HepG2 (cell line): Measurements from ENCODE around the gene HSDL1. TPM values are rescaled to one million over a fixed set of nuclear protein-coding genes. Genes with fewer than 3 reads are reported as not detected.
A peak's percentile ranks its signal among the peaks of the same experiment; 100 is the strongest.

ENCODE experiments used
- DNMT1 ChIP-seq: sonication (generic); formaldehyde crosslinking; IDR thresholded peaks from 2 replicates; pipeline ENCODE4 v1.5.1; 2020; ENCODE audit warnings: mild to moderate bottlenecking, missing genetic modification reagents
- HMG20B ChIP-seq: conservative IDR thresholded peaks from 2 replicates; pipeline ENCODE4 v1.6.1; 2016; ENCODE audit warnings: missing genetic modification reagents, missing compliant biosample characterization
- MED13 ChIP-seq: sonication (generic); formaldehyde crosslinking; IDR thresholded peaks from 2 replicates; pipeline ENCODE4 v1.5.0; 2020; ENCODE audit warnings: missing genetic modification reagents
- NCOA2 ChIP-seq: sonication (generic); formaldehyde crosslinking; IDR thresholded peaks from 2 replicates; pipeline ENCODE4 v1.8.0; 2022; ENCODE audit warnings: inconsistent platforms
- SNRNP70 ChIP-seq: fragments of 200-400 bp; formaldehyde crosslinking; IDR thresholded peaks from 2 replicates; pipeline ENCODE4 v1.6.1; 2017; ENCODE audit warnings: mild to moderate bottlenecking, low read depth, low read length, moderate library complexity
- THRA ChIP-seq: sonication (generic); formaldehyde crosslinking; IDR thresholded peaks from 2 replicates; pipeline ENCODE4 v1.4.0; 2020; ENCODE audit warnings: missing genetic modification reagents, borderline replicate concordance
- ZNF552 ChIP-seq: sonication (generic); formaldehyde crosslinking; IDR thresholded peaks from 2 replicates; pipeline ENCODE4 v1.9.0; 2022; ENCODE audit warnings: missing genetic modification reagents, mild to moderate bottlenecking, borderline replicate concordance
- ZNF562 ChIP-seq: sonication (generic); formaldehyde crosslinking; IDR thresholded peaks from 2 replicates; pipeline ENCODE4 v1.8.0; 2022; ENCODE audit warnings: missing genetic modification reagents, borderline replicate concordance
- ZNF746 ChIP-seq: sonication (generic); formaldehyde crosslinking; IDR thresholded peaks from 2 replicates; pipeline ENCODE4 v1.8.0; 2022; ENCODE audit warnings: mild to moderate bottlenecking, missing genetic modification reagents
- ZNF816 ChIP-seq: sonication (generic); formaldehyde crosslinking; IDR thresholded peaks from 2 replicates; pipeline ENCODE4 v1.8.0; 2022; ENCODE audit warnings: missing genetic modification reagents, mild to moderate bottlenecking, borderline replicate concordance
- ZNF83 ChIP-seq: sonication (generic); formaldehyde crosslinking; IDR thresholded peaks from 2 replicates; pipeline ENCODE4 v1.4.0; 2020; ENCODE audit warnings: missing genetic modification reagents, mild to moderate bottlenecking, borderline replicate concordance
- polyA plus RNA-seq, 8 experiments: library from polyadenylated mRNA; depleted of rRNA in 3 of 8; stranded (reverse) in 7 of 8; unstranded in 1 of 8; fragments of >200 nt; fragmentation: Illumina TruSeq in 4 of 8; extraction: Trizol in 4 of 8; gene quantifications; 2 replicates each; pipeline versions ENCODE4 v1.2.1 to v1.2.3, GENCODE V29; 2011 to 2016; ENCODE audit warnings: low read depth in 4 of 8, missing spikeins in 1 of 8, mixed read lengths in 1 of 8; ENCODE audit not compliant: insufficient read depth in 1 of 8
- total RNA-seq, 5 experiments: library from RNA; depleted of rRNA; stranded (reverse); fragments of >200 nt; fragmentation: Illumina TruSeq; extraction: Trizol; gene quantifications; 2 replicates each; pipeline ENCODE4 v1.2.3, GENCODE V29; 2016; ENCODE audit warnings: low read depth in 1 of 5
- TF ChIP-seq, protein P1 (sequence below): sonication (generic); formaldehyde crosslinking; IDR thresholded peaks from 2 replicates; pipeline ENCODE4 v1.4.0; 2020; ENCODE audit warnings: mild to moderate bottlenecking, missing genetic modification reagents, borderline replicate concordance
- TF ChIP-seq, protein P2 (sequence below): sonication (generic); formaldehyde crosslinking; IDR thresholded peaks from 2 replicates; pipeline ENCODE4 v1.4.0; 2020; ENCODE audit warnings: mild to moderate bottlenecking, missing genetic modification reagents
- TF ChIP-seq, protein P3 (sequence below): sonication (generic); formaldehyde crosslinking; IDR thresholded peaks from 2 replicates; pipeline ENCODE4 v1.4.0; 2020; ENCODE audit warnings: missing genetic modification reagents, mild to moderate bottlenecking, borderline replicate concordance
- TF ChIP-seq, protein P4 (sequence below): IDR thresholded peaks from 2 replicates; pipeline ENCODE4 v1.6.1; 2016; ENCODE audit warnings: missing genetic modification reagents, missing compliant biosample characterization

HSDL1 gene
- total and polyA plus RNA-seq, 2 of the 13 experiments (the other 11 are each of a cell fraction or from before 2014, with no cell fraction given): 49.2 to 49.7 TPM

GRCh38 chr16:84144859-84145639 lies at the start of gene HSDL1, which contains the start of gene DNAAF1 (continued):
- TF ChIP-seq THRA (no peak), DNMT1 (CRISPR knock-in tag) (0 out of 2 replicates have a peak, but pooled peaks have one; percentile 56), ZNF746 (CRISPR knock-in tag) (no peak), ZNF83 (CRISPR knock-in tag) (no peak), ZNF816 (CRISPR knock-in tag) (no peak), NCOA2 (no peak), ZNF552 (CRISPR knock-in tag) (no peak), SNRNP70 (no peak), HMG20B (CRISPR knock-in tag) (no peak), ZNF562 (CRISPR knock-in tag) (no peak), MED13 (CRISPR knock-in tag) (0 out of 2 replicates have a peak, but pooled peaks have one; percentile 11)
- TF ChIP-seq, protein P1, sequence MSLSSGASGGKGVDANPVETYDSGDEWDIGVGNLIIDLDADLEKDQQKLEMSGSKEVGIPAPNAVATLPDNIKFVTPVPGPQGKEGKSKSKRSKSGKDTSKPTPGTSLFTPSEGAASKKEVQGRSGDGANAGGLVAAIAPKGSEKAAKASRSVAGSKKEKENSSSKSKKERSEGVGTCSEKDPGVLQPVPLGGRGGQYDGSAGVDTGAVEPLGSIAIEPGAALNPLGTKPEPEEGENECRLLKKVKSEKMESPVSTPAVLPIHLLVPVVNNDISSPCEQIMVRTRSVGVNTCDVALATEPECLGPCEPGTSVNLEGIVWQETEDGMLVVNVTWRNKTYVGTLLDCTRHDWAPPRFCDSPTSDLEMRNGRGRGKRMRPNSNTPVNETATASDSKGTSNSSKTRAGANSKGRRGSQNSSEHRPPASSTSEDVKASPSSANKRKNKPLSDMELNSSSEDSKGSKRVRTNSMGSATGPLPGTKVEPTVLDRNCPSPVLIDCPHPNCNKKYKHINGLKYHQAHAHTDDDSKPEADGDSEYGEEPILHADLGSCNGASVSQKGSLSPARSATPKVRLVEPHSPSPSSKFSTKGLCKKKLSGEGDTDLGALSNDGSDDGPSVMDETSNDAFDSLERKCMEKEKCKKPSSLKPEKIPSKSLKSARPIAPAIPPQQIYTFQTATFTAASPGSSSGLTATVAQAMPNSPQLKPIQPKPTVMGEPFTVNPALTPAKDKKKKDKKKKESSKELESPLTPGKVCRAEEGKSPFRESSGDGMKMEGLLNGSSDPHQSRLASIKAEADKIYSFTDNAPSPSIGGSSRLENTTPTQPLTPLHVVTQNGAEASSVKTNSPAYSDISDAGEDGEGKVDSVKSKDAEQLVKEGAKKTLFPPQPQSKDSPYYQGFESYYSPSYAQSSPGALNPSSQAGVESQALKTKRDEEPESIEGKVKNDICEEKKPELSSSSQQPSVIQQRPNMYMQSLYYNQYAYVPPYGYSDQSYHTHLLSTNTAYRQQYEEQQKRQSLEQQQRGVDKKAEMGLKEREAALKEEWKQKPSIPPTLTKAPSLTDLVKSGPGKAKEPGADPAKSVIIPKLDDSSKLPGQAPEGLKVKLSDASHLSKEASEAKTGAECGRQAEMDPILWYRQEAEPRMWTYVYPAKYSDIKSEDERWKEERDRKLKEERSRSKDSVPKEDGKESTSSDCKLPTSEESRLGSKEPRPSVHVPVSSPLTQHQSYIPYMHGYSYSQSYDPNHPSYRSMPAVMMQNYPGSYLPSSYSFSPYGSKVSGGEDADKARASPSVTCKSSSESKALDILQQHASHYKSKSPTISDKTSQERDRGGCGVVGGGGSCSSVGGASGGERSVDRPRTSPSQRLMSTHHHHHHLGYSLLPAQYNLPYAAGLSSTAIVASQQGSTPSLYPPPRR (CRISPR knock-in tag): peak; percentile 28; the same call in 1 of the 2 replicates
- TF ChIP-seq, protein P2, sequence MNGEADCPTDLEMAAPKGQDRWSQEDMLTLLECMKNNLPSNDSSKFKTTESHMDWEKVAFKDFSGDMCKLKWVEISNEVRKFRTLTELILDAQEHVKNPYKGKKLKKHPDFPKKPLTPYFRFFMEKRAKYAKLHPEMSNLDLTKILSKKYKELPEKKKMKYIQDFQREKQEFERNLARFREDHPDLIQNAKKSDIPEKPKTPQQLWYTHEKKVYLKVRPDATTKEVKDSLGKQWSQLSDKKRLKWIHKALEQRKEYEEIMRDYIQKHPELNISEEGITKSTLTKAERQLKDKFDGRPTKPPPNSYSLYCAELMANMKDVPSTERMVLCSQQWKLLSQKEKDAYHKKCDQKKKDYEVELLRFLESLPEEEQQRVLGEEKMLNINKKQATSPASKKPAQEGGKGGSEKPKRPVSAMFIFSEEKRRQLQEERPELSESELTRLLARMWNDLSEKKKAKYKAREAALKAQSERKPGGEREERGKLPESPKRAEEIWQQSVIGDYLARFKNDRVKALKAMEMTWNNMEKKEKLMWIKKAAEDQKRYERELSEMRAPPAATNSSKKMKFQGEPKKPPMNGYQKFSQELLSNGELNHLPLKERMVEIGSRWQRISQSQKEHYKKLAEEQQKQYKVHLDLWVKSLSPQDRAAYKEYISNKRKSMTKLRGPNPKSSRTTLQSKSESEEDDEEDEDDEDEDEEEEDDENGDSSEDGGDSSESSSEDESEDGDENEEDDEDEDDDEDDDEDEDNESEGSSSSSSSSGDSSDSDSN (CRISPR knock-in tag): peak; percentile 64
- TF ChIP-seq, protein P3, sequence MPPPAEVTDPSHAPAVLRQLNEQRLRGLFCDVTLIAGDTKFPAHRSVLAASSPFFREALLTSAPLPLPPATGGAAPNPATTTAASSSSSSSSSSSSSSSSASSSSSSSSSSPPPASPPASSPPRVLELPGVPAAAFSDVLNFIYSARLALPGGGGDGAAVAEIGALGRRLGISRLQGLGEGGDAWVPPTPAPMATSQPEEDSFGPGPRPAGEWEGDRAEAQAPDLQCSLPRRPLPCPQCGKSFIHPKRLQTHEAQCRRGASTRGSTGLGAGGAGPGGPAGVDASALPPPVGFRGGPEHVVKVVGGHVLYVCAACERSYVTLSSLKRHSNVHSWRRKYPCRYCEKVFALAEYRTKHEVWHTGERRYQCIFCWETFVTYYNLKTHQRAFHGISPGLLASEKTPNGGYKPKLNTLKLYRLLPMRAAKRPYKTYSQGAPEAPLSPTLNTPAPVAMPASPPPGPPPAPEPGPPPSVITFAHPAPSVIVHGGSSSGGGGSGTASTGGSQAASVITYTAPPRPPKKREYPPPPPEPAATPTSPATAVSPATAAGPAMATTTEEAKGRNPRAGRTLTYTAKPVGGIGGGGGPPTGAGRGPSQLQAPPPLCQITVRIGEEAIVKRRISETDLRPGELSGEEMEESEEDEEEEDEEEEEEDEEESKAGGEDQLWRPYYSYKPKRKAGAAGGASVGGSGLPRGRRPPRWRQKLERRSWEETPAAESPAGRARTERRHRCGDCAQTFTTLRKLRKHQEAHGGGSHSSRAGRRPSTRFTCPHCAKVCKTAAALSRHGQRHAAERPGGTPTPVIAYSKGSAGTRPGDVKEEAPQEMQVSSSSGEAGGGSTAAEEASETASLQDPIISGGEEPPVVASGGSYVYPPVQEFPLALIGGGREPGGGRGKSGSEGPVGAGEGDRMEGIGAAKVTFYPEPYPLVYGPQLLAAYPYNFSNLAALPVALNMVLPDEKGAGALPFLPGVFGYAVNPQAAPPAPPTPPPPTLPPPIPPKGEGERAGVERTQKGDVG: no peak; the same call in 1 of the 2 replicates
- TF ChIP-seq, protein P4, sequence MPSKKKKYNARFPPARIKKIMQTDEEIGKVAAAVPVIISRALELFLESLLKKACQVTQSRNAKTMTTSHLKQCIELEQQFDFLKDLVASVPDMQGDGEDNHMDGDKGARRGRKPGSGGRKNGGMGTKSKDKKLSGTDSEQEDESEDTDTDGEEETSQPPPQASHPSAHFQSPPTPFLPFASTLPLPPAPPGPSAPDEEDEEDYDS (CRISPR knock-in tag): no peak
